Measurements from ENCODE around the gene ACKR2. TPM values are rescaled to one million over a fixed set of nuclear protein-coding genes. Genes with fewer than 3 reads are reported as not detected.
A peak's percentile ranks its signal among the peaks of the same experiment; 100 is the strongest.

The ACKR2 gene
- total RNA-seq, 1 donor from 2014 or later, result 7.9 TPM

DNA sequence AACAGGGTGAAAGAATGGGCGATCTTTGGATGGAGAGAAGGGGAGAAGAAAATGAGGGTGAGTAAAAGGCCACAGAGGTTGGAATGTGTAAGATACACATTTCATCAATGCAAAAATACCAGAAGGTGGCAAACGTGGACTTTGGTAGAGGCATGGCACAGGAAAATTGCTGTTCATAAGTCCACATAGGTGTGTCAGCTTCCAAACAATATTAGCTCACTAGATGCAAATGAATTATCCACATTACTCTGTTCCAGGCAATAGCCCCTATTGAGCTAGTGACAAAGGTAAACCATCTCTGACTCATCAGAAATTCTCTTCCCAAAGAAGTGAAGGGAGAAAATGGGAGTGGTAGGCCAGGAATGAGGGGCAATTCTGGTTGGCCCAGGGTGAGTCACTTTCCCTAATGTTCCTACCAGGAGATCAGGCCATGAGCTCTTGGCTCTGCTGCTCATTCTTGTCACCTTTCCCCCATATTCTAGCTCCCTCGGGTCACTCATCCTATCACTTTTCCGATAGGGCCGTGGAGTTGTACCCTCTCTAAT is 19.9 kb downstream of the ACKR2 start:
- intact Hi-C loops (cut with DNase I), result no loop called here
- Histone ChIP-seq H3K27me3 (no peaks in the 10 kb centered on the region), H3K4me1 (no peaks in the 10 kb centered on the region), H3K27ac (no peak overlapping the region), H3K9me3 (no peaks in the 10 kb centered on the region), H3K36me3 (no peaks in the 10 kb centered on the region), H3K4me3 (no peak overlapping the region)
- DNase-seq (ENCODE audit: extremely low spot score in 2 of 2), result no peak
- no peak for TF ChIP-seq POLR2A (IDR thresholded peaks at IDR 0.05)
- no peak for TF ChIP-seq CTCF (IDR thresholded peaks at IDR 0.05)
- no peak for TF ChIP-seq POLR2AphosphoS5 (IDR thresholded peaks at IDR 0.05; ENCODE audit: insufficient read depth in 1 of 2, low read depth in 1 of 2)

GRCh38 chr3:42829628-42830436 is 20.6 kb downstream of the ACKR2 start:
- TF ChIP-seq POLR2A (IDR thresholded peaks at IDR 0.05), result no peak
- intact Hi-C loops (cut with DNase I), result loop anchor here (5.0 kb wide), 1 partner anchor 52 kb away; no protein-coding TSS in a partner anchor
- H3K36me3 ChIP-seq, result no peaks in the 10 kb centered on the region

DNA sequence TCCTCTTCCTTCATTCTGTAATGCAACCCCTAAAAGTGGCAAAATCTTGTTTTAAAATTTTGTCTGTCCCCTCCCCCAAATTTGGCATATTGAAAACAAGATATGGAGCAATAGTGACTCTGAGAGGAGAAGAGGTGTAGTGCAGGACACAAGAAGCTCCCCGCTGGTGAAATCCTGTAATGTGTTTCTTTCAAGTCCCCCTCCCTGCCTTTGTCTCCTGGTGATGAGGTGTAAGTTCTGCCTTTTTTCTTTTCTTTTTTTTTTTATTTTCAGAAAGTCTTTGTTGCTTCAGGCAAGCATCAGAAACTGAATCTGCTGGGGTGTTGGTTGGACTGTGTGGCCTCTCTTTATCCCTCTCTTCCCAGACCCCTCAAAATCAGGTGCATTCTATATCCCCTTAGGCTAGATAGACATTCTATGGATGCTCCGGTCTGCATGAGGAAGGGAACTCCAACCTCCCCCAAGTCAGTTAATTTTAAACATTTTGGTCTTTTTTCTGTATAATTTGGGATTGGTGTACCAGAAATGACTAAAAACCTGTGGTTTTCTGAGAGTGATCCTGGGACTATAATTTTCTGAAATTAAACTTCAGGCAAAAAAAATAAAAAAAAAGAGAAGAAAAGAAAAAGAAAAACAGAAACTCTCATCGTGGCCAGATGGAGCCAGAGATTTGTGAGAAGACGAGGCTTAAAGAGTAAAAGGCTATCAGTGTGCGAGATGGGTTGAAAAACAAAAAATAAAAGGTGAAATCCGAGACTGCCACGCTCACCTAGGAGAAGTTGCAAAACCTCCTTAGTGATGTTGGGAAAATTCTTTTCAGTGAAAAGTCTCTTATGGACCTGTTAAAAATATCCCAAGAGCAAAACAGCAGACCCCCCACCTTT is 21.4 kb downstream of the ACKR2 start:
- no peak for DNase-seq (ENCODE audit: extremely low spot score in 2 of 2)
- Histone ChIP-seq H3K4me1 (no peaks in the 10 kb centered on the region), H3K27me3 (no peaks in the 10 kb centered on the region), H3K36me3 (no peaks in the 10 kb centered on the region), H3K9me3 (no peaks in the 10 kb centered on the region), H3K27ac (no peak overlapping the region), H3K4me3 (no peak overlapping the region)
- TF ChIP-seq POLR2AphosphoS5 (IDR thresholded peaks at IDR 0.05; ENCODE audit: insufficient read depth in 1 of 2, low read depth in 1 of 2) (no peak), CTCF (IDR thresholded peaks at IDR 0.05) (no peak), POLR2A (IDR thresholded peaks at IDR 0.05) (no peak)
- intact Hi-C loops (cut with DNase I), result loop anchor here (5.0 kb wide), 1 partner anchor 52 kb away; no protein-coding TSS in a partner anchor

More at GRCh38 chr3:42829628-42830436, 20.6 kb downstream of the ACKR2 start:
- H3K9me3 ChIP-seq, result no peaks in the 10 kb centered on the region
- no peak overlapping the region for H3K4me3 ChIP-seq
- DNase-seq (ENCODE audit: extremely low spot score in 2 of 2), result no peak
- no peaks in the 10 kb centered on the region for H3K4me1 ChIP-seq
- no peaks in the 10 kb centered on the region for H3K27me3 ChIP-seq
- H3K27ac ChIP-seq, result no peak overlapping the region

- DNase-seq (ENCODE audit: extremely low spot score in 2 of 2), result no peak
- intact Hi-C loops (cut with DNase I), result loop anchor here (5.0 kb wide), 1 partner anchor 51 kb away; no protein-coding TSS in a partner anchor
These were observed 22.1 kb downstream of the ACKR2 start for GRCh38 chr3:42831321-42831713.

More at GRCh38 chr3:42831321-42831713, 22.1 kb downstream of the ACKR2 start:
- H3K36me3 ChIP-seq, result no peaks in the 10 kb centered on the region
- no peaks in the 10 kb centered on the region for H3K4me1 ChIP-seq
- H3K27ac ChIP-seq, result no peak overlapping the region
- H3K27me3 ChIP-seq, result no peaks in the 10 kb centered on the region
- no peaks in the 10 kb centered on the region for H3K9me3 ChIP-seq
- no peak overlapping the region for H3K4me3 ChIP-seq
- TF ChIP-seq CTCF (IDR thresholded peaks at IDR 0.05) (peak; percentile 27 to 66 (median 63)), POLR2AphosphoS5 (IDR thresholded peaks at IDR 0.05; ENCODE audit: insufficient read depth in 1 of 2, low read depth in 1 of 2) (no peak)
